Stimulated activated CD8-positive, alpha-beta memory T cell treated with anti-CD3 and anti-CD28 coated beads, Interleukin-4, amount 100 ng/mL, for 24 hours (primary cell): ENCODE data around the gene BTBD17.

Source experiments
- DNase-seq: peaks from one replicate; pipeline ENCODE4 v3.0.0-alpha.2; 2020; ENCODE audit warnings: low read depth

BTBD17 gene

DNA sequence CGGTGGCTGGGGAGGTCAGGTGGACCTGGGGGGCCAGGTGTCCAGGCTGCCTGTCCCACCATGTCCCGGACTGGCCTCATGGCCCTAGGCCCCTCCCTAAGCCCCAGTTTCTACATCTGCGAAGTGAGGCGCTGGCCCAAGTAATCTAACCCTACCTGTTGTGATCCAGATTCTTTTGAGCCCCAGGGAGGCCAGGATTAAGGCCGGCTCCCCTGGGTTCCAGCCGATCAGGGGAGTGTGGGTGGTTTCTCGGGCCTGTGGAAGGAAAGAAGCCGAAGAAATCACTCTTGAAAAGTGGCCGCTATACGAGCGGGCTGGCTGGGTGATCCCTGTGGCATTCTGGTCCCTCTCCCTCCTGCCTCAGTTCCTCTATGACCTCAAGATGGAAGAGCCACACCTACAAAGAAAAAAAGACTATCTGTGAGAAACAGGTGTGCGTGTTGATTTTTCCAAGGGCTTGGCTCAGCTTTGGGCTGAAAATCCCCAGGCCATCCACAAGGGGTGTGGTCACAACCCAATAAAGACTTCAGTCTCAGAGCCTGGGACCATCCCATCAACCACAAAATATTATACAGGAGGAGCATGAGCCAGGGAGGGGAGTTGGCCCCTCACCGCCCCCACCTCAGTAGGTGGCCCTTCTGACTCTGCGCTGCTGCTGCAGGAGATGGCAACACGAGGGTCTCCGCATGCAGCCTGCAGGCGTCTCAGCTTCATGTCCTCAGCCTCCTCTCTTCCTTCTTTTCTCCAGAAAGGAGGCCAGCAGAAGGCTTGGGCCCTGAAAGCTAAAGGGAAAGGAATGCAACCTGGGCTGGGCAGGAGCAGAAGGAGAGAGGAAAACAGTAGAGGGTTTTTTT lies 25.9 kb upstream of the BTBD17 start:
- no peak for DNase-seq

DNA sequence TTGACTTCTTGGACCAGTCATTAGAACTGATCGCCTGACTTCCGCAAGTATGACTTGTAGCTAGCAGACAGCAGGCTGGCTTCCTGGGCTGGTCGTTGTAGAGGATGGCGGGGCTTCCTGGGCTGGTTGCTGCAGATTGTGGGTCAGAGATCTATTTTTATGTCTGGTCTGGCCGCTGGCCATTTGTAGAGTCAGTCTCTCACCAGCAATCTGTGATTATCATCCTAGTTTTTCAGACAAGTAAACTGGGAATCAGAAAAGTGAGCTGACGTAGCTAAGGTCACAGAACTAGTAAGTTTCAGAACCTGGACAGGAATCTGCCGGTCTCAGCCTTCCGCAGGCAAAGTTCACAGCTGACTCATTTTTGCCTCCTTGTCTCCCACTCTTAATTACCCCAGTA lies 24.7 kb upstream of the BTBD17 start:
- DNase-seq, result no peak

DNA sequence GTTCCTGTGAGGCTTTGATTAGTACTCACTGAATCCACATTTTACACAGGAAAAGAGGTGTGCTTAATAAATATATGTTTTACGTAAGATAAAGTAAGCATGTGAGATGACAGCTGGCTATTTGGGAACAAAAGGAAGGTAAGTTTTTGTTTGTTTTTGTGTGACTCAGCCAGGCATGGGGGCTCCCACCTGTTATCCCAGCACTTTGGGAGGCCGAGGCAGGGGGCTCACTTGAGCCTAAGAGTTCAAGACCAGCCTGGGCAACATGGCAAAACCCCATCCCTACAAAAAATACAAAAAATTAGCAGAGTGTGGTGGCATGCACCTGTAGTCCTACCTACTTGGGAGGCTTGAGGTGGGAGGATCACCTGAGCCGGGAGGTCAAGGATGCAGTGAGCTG lies 23.5 kb upstream of the BTBD17 start:
- DNase-seq, result no peak

DNA sequence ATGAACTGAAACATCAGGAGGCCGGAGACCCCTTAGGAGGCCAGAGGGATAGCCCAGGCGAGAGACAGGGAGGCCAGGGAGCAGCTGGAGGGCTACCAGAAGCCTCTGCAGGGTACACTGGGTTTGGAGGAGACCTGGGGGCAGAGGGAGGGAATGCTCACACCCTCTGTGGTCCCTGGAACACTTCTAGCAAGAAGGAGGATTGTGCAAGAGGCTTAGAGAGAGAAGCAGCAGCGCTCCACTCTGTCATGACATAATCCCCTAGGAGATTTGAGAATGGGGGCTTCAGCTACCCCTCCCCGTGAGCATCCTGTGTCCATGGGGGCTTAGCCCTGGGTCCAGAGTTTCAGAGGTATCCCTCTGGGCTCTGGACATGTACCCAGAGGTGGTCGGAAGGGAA lies 21.5 kb upstream of the BTBD17 start:
- no peak for DNase-seq

DNA sequence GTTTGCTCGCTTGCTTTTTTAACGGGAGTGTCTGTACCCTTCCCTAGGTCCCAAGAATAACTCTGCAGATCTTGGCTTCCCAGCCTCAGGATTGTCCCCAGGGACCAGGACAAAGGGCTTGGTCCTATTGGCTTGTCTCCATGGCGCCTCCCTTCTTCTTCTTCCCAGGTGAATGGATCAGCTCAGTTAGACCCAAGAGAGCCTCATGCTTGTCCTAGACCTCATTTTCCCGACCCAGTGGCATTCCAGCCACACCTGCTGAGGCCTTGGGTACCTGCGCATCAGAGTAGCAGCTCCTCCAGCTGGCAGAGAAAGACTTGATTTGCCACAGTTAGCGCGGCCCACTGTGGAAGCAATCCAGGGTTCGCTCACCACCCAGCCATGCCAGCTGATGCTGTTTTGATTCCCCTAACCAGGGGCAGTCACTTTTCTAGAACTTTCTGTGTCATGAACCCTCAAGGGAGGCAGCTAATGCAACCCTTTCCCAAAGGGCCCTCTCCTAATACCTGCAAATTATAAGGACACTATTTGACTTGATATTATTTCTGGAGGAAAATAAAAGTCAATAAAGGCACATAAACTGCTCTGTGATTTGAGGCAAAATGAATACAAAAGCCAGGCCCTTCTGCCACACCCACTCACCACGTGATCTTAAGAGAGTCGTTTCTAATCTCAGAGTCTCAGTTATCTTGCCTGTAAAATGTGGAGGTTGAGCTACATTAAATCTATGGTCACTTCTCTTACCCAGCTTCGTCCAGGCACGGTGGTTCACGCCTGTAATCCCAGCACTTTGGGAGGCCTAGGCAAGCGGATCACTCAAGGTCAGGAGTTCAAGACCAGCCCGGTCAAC lies 19.5 kb upstream of the BTBD17 start:
- no peak for DNase-seq

DNA sequence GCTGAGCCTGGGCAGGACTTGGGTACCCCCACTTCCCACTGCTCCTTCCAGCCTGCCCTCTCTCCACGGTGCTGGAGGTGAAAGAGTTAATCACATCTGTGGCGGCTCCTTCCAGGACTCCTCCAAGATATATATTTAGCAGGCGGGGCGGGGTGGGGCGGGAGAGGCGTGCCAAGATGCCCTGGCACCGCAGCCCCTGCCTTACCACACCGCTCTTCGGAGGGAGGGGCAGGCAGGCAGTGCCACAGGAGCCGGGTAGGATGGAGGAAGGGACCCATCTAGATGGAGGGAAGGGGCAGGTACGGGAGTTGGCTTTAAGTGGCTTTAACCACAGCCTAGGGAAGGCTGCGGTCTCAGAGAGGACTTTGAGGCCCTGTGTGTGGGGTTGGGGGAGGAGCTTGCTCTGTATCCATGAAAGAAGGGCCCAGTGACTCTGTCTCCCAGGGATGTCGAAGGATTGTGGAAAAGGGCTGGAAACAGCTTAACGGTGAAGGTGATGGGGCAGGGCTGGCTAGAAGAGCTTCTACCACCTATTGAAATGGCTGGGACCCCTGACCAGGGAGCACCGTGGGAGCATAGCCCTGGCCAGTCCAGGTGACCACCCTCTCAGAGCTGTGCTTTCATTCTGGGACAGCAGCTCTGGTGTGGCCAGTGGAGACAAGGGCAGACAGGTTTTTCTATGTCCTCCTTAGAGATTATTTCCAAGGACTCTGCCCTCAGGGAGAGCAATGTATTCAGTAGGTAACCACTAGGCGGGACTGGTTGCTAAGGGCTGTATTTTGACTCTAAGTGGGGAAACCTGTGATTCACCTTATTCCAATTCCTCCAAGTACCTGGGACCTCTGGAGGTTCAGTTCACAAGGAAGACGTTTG lies 18.7 kb upstream of the BTBD17 start:
- no peak for DNase-seq

- peak; percentile 87 for DNase-seq
Measured at GRCh38 chr17:74379495-74380085, 17.9 kb upstream of the BTBD17 start.

- no peak for DNase-seq
Measured at GRCh38 chr17:74374858-74375257, 13.2 kb upstream of the BTBD17 start.

DNA sequence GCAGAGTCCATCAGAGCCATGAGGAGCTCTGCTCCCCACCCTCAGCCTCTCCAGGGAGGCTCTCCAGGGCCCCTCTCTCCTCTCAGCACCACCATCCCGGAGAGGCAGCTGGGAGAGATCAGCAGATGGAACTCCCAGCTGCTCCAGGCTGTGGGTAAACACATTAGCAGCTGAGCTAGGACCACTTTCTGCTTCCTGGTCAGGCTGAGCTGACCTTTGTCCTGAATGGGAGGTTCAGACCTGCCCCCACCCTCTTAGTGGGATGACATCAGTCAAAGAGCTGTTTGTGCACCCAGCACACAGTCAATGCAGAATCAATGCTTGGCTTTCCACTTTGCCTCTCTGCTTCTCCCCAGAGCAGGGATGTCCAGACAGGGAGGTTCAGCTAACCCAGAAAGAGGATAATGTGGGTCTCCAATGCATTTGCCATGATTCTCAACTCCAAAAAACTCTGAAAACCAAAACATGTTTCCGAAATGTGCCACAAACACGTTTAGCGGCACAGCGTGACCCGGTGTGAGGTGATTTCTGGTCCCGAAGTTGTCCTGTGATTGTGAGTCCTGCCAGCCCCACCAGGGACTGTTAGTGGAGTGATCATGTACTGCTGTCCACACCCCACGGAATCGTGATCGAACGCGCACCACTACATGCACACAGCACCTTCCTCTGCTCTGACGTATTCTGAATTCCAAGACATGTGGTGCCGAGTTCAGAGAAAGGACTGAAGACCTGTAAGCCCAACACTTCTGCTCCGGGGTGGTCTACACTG lies 12.4 kb upstream of the BTBD17 start:
- DNase-seq, result no peak

DNA sequence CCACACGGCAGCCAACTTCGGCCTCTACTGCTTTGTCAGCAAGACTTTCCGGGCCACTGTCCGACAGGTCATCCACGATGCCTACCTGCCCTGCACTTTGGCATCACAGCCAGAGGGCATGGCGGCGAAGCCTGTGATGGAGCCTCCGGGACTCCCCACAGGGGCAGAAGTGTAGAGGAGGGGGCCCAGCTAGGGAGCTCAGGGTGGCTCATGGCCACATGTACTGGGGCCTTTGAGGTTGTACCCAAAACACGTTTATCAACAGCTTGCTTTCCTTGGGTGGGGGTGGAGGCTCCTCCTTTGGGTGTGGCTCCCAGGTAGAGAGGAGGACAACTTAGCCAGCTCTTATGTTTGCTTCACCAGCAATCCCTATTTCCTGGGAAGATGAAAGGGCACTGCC lies 10.8 kb upstream of the BTBD17 start:
- DNase-seq, result no peak

GRCh38 chr17:74371653-74372147 lies 10.0 kb upstream of the BTBD17 start:
- DNase-seq, result no peak

- DNase-seq, result no peak
Measured at GRCh38 chr17:74369665-74370490, 8.2 kb upstream of the BTBD17 start.

- peak; percentile 54 for DNase-seq
Measured at GRCh38 chr17:74369221-74369620, 7.6 kb upstream of the BTBD17 start.

GRCh38 chr17:74368341-74369081 lies 6.8 kb upstream of the BTBD17 start:
- DNase-seq, result peak; percentile 62

DNA sequence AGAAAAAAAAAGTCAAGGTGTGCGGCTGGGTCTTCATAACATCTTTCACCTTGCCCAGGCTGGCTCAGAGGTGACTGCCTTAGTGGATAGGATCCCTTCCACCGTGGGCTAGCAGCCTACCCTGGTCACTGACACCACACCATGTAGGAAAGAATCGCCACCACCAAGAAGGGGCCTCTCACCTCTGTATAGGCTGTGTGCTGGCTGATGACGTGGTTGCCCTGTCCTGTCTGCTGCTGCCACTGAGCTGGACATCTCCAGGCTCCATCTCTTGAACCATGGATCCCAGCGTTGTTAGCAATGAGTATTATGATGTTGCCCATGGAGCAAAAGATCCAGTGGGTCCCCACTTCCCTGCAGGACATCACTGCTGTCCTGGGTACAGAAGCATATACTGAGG lies 5.5 kb upstream of the BTBD17 start, which contains the start of gene GPR142:
TSS of gene GPR142 (plus strand) at position 301 of the 400 bp plus-strand sequence. CDS start 2,035 bp downstream, outside the sequence.
- DNase-seq, result no peak

- no peak for DNase-seq
Measured at GRCh38 chr17:74362810-74363498, 1.3 kb upstream of the BTBD17 start.

DNA sequence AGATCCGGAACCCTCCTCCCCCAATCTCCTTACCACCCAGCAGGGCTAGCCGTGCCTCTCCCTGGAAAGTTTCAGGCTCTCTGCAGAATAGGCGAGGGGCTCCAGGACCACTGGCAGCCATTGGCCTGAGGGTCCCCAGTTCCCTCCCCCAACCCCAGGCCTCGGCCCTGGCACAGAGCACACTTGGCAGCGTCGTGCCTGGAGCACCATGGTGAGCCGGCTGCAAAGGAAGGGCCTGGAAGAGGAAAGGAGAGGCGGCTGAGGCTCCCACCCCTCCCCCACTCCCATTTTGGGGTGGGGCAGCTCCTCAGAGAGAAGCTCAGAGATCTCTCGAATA lies 369 bp upstream of the BTBD17 start:
- DNase-seq, result no peak

- no peak for DNase-seq
Measured at GRCh38 chr17:74360899-74361229, 804 bp downstream of the BTBD17 start.

- no peak for DNase-seq
Measured at GRCh38 chr17:74359916-74360315, 1.8 kb downstream of the BTBD17 start.
